GM04503 (cell line): ENCODE data around the gene MMP1.
A peak's percentile ranks its signal among the peaks of the same experiment; 100 is the strongest.
"Not testable (repeated sequence)": the region's sequence is repeated elsewhere in the genome, so short reads cannot be mapped to it uniquely, and the experiment has no call there.

ENCODE experiments used
- DNase-seq: peaks from one replicate; pipeline ENCODE4 v3.0.0-alpha.2; 2012; ENCODE audit warnings: low read depth

The MMP1 gene

DNA sequence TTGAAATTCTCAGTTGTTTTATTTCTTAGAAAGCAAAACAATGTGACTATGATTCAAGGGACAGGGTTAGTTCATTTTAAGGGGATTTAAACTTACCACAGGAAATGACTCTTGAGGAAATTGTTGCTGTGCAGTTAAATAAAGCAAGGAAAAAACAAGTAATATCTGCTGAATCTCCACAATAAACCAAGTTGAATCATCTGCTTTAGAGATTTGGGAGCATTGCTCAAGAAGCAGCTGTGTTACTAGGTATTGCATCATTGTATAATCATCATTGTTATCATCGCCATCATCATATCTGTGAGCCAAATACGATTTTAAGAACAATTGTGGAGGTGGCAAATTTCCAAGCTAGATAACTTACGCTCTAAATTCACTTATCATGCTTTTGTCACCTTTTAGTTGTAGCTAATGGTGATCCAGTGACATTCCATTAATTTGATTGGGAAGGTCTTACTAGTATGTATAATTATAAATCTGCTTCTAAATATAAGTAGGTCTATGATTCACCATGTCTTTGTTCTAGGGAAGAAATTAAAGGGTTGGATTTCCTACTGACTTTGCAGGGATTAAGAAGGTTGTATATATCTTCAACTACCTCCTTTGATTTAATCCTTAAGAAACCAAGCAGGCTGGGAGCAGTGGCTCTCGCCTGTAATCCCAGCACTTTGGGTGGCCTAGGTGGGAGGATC lies 37.5 kb downstream of the MMP1 start:
- peak; percentile 97 for DNase-seq

DNA sequence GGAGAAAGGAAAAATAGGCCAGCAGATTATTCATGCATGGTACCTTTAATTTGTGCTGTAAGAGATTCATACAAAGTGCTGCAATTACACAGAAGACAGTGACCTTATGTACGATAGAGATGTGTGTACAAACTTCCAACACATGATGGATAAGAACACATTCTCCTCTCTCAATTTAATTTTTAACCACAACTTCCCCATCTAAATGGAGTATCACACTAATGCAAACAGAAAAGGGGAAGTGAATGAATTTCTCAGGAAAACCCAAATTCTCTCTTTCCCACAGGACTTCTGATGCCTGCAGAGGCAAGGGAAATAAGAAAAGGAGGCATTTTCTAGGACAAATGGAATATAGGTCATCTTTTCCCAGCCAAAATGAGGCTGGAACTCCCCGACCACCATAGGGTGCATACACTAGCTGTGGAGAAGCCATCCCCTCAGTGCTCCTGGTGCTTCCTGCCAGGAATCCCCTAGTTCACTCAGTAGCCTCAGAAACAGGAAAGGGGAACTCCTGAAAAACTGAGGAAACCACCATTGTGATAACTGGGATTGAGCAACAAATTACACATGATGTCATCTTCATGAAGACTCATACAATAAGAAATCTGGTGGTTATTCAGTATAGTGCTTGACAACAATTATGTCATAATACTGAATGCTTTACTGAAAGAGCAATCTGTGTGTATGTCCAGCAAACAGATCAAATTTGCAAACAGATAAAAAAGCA lies 40.0 kb downstream of the MMP1 start:
- DNase-seq: no peak

- DNase-seq: no peak
Measured at GRCh38 chr11:102753267-102753666, 44.7 kb downstream of the MMP1 start.

DNA sequence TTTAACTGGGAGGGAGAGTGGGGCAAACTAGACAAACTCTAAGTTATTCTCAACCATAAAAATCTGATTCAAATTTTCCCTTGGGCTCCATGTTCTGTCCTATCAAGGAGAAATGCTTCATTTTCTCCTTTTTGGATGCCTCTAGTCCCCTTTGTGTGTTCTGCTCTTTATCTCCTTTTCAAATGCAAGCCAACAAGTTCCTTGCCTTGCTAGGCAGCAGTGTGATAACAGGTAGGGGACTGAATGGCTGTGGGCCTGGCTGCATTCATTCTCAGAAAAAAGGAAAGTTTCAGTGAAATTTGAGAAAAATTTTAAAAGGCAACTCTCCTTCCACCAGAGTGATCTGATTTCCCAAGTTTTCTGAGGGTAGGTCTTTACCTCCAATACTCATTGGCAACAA lies 46.3 kb downstream of the MMP1 start:
- DNase-seq: no peak

- no peak for DNase-seq
Measured at GRCh38 chr11:102749101-102749722, 48.7 kb downstream of the MMP1 start.

- DNase-seq: not testable (repeated sequence)
Measured at GRCh38 chr11:102746746-102747578, 51.0 kb downstream of the MMP1 start.
